SKM-1 treated with dmso at 0.1 percent for 144 hours (cell line): Measurements from ENCODE around the gene LRRC39.

Source experiments
- DNase-seq: peaks from one replicate; lab custom pipeline; 2025; ENCODE audit not compliant: unreplicated experiment; lab: John Stamatoyannopoulos, UW

The LRRC39 gene

DNA sequence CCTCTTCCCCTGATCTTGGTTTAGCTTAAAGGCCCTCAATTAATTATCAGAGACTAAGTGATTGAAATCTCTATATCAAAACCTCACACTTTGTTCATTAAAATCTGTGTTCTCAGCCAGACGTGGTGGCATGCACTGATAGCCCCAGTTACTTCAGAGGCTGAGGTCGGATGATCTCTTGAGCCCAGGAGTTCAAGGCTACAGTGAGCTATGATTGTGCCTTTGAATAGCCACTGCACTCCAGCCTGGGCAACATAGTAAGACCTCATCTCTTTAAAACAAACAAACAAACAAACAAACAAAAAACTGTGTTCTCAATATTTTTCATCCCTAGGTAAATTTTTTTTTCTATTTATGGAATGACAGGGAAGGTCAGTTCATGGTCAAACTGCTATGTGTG is 26.4 kb downstream of the LRRC39 start:
- no peak for DNase-seq

DNA sequence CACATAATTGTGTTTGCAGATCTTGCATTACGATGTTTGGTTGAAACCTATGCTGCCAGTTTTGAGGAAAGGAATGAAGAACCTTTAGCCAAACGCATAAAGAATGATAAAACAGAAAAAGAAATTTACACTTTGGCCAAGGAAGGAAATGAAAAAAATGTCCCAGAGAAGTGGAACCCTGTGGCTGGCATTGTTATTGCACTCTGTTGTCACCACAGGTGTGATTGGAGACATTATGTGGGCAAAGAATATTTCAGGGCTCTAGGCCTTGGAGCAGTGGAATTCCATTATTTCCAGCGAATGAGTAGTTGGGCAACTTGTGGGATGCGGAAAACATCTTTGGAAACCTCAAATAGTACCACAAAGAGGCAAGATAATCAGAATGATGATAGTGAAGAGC is 30.2 kb downstream of the LRRC39 start:
- DNase-seq = no peak

DNA sequence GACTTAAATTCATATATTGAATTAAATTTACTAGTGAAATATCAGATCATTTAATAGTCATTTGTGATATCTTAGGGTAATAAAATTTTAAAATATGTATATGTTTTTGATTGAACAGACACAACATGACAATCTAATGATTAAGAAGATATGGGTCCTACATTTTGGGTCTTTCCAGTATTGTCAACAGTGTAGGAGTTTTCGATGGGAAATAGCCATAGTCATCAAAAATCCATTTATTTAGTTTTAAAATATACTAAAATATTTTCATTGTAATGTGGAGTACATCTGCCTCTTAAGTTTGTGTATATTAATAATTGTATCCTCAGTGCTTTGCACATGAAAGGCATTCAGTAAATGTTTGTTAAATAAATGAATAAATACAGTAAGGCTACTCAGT is 31.1 kb downstream of the LRRC39 start:
- no peak for DNase-seq

DNA sequence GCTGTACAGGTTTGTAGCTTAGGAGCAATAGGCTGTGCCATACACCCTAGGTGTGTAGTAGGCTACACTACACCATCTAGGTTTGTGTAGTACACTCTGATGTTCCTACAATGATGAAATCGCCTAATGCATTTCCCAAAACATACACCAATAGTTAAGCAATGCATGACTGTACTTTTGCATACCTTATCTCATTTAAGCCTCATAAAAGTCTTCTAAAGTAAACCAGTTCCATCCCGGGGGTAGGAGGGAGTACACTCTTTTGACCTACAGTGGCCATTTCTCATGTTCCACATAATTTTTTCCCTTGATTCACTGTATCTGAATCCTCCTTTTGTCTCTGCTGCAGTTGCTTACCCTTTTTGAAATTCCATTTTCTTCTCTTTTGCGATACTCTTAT is 32.9 kb downstream of the LRRC39 start:
- no peak for DNase-seq

DNA sequence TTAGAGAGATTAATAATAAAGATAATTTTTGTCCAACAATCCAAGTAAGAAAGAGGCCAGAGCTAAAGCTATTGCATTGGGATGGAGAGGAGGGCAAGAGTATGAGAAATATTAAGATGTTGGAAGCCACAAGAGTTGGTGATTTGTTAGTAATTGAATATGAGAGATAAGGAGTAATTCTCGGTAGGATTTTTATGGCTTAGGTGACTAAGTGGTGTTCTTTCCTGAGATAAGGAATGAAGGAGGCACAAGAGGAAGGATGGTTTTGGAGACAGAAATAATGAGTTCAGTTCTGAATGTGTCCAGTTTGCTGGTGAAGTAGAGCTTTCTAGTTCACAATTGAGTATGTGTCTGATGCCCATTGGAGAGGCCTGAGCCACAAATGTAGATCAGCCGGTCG is 35.7 kb downstream of the LRRC39 start:
- no peak for DNase-seq

DNA sequence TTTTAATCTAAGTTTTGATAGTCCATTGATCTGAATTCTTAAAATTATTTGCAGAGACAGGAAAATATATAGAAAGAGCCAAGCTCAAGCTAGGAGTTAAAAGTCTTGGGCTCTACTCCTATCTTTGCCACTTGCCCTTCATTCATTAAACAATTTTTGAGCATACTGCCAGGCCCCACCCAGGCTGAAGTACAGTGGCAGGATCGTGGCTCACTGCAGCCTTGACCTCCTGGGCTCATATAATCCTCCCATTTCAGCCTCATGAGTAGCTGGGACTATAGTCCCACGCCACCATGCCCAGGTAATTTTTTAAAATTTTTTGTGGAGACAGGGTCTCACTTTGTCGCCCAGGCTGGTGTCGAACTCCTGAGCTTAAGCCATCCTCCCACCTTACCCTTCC is 36.9 kb downstream of the LRRC39 start:
- no peak for DNase-seq

DNA sequence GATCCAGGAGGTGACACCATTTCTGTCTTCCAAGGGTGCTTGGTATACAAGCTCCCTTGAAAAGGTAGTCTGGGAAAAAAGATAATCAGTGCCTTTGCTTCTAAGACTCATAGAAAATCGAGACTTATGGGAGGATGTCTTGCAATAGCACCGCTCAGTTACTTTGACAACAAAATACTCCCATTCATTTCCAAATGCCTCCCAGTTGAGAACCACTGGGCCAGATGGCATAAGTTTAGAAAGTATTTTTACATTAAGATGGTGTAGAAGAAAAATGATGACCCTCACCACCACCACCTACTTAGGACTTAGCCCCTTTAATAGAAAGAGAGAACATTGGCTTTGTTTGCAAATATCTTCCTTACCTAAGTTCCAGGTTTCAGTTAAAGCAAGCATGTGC is 40.5 kb downstream of the LRRC39 start:
- no peak for DNase-seq

DNA sequence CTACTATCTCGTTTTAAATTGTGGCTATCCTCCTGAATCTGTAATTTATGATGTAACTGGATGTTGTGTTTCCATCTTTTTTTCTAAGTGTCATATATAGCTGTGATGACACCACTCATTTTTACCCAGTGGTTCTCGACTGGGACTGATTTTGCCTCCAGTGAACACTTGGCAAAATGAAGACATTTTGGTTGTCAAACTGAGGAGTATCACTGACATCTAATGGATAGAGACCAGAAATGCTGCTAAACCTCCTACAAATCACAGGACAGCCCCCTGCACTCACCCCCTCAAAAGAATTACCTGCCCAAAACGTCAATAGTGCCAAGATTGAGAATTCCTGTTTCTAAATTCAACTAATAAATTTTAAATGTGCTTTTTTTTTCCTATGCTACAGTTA is 43.2 kb downstream of the LRRC39 start:
- DNase-seq = no peak

DNA sequence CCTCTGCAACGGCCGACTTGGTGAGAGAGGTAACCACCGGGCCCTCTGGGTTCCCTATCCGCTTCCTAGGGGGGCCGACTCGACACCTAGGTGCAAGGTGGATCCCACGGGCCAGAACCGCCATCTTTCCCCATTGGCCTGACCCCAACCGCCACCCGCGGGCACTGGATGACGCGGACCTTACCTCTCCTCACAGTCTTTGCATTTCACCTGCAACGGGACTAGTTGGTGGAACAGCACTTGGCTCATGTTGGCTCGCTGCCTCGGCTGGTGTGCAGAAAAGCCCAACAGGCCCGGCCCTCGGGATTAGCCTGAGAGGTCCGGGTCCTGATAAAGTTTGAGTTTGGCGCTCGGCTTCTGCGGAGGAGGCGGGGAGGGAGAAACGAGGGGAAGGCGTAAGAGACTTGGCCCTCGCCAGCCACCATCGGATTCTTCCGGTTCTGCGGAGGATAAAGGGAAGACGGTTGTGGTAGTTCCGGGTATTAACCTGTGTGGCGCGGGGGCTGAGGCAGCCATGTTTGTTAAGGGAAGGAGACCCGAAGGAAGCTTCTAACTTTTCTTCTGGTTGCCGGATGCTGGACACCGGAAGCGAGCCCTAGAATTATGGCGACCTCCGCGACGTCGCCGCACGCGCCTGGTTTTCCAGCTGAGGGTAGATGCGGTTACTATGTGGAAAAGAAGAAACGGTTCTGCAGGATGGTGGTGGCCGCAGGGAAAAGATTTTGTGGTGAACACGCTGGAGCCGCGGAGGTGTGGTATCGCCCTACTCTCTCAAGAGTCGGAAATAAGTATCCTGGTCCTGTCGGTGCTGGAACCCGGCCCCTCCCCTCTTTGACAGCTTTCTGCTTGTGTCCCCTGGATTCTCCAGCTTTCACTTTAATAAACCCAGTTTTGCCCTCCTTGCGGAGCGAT is 45.2 kb downstream of the LRRC39 start, which contains the start of the genes SASS6 and TRMT13:
SASS6 (minus strand) TSS at position 365 of the 912 bp plus-strand sequence; CDS start at position 249, 116 bp downstream.
TRMT13 (plus strand) TSS at position 598 of the 912 bp plus-strand sequence; CDS start at position 604, 6 bp downstream.
- DNase-seq = peak; percentile 98

DNA sequence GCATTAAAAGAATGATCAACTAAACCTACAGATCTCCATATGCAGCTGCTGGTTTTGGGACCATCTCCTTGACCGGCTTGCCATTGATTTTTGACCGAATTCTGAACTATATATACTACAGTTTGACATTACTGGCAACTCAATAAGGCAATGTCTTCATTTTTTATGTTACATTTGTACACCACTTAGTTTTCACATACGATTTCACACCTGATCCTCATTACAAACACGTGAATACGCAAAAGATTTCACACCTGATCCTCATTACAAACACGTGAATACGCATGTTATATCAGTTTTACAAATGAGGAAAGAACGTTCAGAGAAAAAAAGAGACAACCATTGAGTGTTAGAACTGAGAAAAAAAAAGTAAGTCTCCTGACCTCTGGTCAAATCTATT is 46.4 kb downstream of the LRRC39 start:
- DNase-seq = no peak

DNA sequence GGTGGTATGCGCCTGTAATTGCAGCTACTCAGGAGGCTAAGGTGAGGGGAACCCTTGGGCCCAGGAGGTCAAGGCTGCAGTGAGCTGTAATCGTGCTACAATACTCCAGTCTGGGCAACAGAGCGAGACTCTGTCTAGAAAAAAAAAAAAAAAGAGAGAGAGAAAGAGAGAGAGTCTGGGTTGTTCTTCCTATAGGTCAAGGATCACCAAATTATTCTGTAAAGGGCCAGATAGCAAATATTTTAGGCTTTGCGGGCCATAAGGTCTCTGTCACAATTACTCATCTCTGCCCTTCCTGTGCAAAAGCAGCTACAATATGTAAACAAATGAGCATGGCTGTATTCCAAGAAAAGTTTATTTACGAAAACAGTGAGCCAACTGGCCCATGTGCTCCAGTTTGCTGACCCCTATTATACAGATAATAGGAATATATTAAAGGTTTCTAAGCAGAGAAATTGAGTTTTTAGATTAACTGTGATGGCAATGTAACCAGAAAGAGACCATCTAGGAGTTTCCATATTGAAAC is 47.4 kb downstream of the LRRC39 start:
- DNase-seq = no peak

DNA sequence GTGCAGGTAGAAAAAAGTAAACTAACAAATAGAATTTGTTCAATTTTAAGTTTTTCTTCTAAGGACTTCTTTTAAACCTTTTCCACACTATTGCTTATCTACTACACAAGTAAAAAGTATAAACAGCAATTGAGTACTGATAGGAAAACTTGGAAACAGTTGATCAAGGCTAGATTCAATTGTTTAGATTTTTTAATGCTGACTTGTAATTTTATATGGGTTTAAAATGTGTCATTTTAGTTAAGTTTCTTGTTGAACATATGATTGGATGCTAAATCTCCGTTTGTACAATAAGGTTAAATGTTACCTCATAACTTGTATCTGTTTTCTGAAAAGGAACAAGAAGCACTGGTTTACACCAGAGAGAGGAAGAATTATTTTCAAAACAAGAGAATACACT is 50.8 kb downstream of the LRRC39 start:
- DNase-seq = no peak

DNA sequence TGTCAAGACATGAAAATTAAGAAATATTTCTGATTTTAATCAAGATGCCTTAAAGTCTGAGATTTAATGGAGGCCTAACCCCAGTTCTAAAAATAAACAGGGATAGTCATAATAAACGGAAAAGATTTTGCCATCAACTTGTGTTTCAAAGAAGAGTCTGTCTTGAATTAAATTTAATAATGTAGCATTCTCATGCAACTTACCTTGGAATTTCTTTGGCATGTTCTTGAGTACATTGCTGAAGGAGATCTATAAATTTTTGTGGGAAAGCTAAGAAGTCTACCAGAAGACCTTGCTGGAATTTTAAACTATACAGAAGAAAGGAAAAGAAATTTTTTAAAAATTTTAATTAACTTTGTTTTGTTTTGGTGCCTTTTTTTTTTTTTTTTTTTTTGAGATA is 55.9 kb downstream of the LRRC39 start:
- DNase-seq = no peak

DNA sequence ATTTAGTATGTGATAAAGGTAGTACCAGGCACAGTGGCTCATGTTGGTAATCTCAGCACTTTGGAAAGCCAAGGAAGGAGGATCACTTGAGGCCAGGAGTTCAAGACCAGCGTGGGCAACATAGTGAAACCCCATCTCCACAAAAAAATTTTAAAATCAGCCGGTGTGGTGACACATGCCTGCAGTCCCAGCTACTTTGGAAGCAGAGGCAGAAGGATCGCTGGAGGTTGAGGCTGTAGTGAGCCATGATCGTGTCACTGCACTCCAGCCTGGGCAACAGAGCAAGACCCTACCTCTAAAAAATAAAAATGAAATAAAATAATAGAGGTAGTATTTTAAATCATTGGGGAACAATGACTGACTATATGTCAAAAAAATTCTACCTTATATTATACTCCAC is 62.5 kb downstream of the LRRC39 start:
- DNase-seq = no peak

DNA sequence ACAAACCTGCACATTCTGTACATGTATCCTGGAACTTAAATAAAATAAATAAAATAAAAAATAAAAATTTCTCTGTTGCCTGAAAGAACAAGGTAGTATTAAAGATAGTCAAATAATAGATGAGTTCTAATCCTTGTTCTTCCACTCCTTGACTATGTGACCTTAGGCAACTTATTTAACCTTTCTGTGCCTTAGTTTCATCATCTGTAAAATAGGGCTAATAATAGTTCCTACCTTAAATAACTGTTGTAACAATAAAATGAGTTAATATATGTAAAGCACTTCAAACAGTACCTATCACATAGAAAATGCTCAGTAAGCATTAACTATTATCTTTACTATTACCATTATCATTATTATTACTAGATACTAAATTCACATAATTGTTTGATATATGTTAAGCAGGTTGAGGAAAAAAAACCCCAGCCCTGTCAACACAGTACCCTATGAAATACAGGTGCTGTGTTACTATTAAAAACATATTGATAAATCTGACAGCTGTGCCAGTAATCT is 68.4 kb downstream of the LRRC39 start:
- no peak for DNase-seq

DNA sequence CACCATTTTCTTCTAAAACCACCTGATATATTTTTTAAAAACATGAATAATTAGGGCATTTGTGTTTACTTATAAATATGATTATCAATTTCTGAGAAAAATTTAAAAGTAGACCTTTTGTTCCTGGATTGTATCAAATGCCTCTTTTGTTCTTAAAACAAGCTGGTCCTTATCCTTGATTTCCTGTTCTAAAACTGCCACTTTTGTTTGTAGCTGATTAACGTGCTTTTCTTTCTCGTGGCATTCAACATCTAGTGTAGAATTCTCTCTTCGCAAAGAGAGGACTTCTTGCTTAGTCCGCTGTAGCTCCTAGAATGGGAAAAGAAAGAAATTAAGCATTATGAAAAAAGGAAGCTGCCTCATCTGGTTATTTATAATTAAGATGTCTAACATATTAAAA is 70.4 kb downstream of the LRRC39 start:
- no peak for DNase-seq

DNA sequence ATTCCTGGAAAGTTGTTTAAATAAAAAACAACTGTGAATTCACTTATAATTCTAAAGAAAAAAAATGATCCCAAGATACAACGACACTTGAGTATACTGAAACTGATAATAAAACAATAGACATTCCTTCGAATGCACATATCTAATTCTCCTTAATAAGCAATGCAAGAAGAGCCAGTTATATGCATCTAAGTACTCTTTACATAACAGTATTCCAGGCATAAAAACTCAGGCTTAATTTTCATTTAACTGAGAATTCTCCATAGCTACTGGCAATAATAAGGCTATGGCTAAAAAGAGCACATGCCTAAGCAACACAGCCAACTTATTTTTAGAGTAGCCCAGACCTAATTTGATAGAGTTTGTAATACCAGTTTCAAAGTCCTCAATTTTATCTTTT is 76.5 kb downstream of the LRRC39 start:
- DNase-seq = no peak

DNA sequence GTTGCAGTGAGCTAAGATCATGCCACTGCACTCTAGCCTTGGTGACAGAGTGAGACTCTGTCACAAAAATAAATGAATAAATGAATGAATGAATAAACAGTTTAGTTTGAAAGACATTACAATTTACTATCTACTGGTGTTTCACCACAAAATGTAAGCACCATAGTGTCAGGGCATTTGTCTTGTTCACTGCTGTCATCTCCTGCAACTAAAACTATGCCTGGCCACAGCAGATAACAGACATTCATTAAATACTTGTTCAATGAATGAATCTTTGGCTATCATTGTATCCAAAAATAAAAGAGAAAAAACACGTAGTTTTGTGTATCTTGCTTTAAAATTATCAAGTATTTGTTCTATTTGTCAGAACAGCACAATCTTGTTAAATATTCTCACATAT is 77.9 kb downstream of the LRRC39 start:
- DNase-seq = no peak
